MM.1S (cell line): ENCODE data around the gene VAMP3.

Experiments used
- DNase-seq: peaks from one replicate; pipeline ENCODE4 v3.0.0-alpha.2; 2015
- H2AFZ ChIP-seq: fragments of 300-600 bp; sonication (generic); 2 replicates; pipeline ENCODE4 v1.6.0; 2016; ENCODE audit warnings: antibody characterized with exemption, low read length
- H3F3A ChIP-seq: fragments of 300-600 bp; sonication (generic); 2 replicates; pipeline ENCODE4 v1.6.1; 2016; ENCODE audit warnings: mild to moderate bottlenecking, antibody characterized with exemption, low read length, moderate library complexity, mixed read lengths; ENCODE audit not compliant: insufficient read depth
- H3K27ac ChIP-seq: fragments of 300-600 bp; sonication (generic); 2 replicates; pipeline ENCODE4 v1.5.1; 2016; ENCODE audit warnings: mild to moderate bottlenecking, low read length
- H3K27me3 ChIP-seq: fragments of 300-600 bp; sonication (generic); replicated peaks from 2 replicates; pipeline ENCODE4 v1.6.0; 2016; ENCODE audit warnings: low read length; ENCODE audit not compliant: insufficient read depth
- H3K36me3 ChIP-seq: fragments of 300-600 bp; sonication (generic); replicated peaks from 2 replicates; pipeline ENCODE4 v1.6.1; 2016; ENCODE audit warnings: mild to moderate bottlenecking, low read length, mixed read lengths; ENCODE audit not compliant: insufficient read depth
- H3K4me1 ChIP-seq: fragments of 300-600 bp; sonication (generic); 2 replicates; pipeline ENCODE4 v1.6.1; 2016; ENCODE audit warnings: low read length, mixed read lengths
- H3K4me2 ChIP-seq: fragments of 300-600 bp; sonication (generic); 2 replicates; pipeline ENCODE4 v1.6.0; 2016; ENCODE audit warnings: low read depth, low read length
- H3K4me3 ChIP-seq: fragments of 300-600 bp; sonication (generic); 2 replicates; pipeline ENCODE4 v1.5.1; 2016; ENCODE audit warnings: low read length, mixed read lengths
- H3K79me2 ChIP-seq: fragments of 300-600 bp; sonication (generic); 2 replicates; pipeline ENCODE4 v1.6.1; 2016; ENCODE audit warnings: mixed run types, low read length, mixed read lengths
- H3K9ac ChIP-seq: fragments of 300-600 bp; sonication (generic); 2 replicates; pipeline ENCODE4 v1.6.1; 2016; ENCODE audit warnings: low read length, mixed read lengths
- H3K9me2 ChIP-seq: fragments of 300-600 bp; sonication (generic); replicated peaks from 2 replicates; pipeline ENCODE4 v1.6.1; 2016; ENCODE audit warnings: mild to moderate bottlenecking, low read length, mixed read lengths; ENCODE audit not compliant: insufficient read depth
- H3K9me3 ChIP-seq: fragments of 300-600 bp; sonication (generic); replicated peaks from 2 replicates; pipeline ENCODE4 v1.6.1; 2016; ENCODE audit warnings: mild to moderate bottlenecking, low read length, mixed read lengths; ENCODE audit not compliant: insufficient read depth
- H4K20me1 ChIP-seq: fragments of 300-600 bp; sonication (generic); 2 replicates; pipeline ENCODE4 v1.6.1; 2016; ENCODE audit warnings: mild to moderate bottlenecking, low read length, moderate library complexity, mixed read lengths; ENCODE audit not compliant: insufficient read depth
- CTCF ChIP-seq: fragments of 300-600 bp; sonication (generic); IDR thresholded peaks from 2 replicates; pipeline ENCODE4 v1.5.1; 2016; ENCODE audit warnings: antibody characterized with exemption, low read length, mixed read lengths
- EZH2 ChIP-seq: fragments of 300-600 bp; sonication (generic); optimal IDR thresholded peaks from 2 replicates; pipeline ENCODE3; 2017; ENCODE audit warnings: low read depth, mild to moderate bottlenecking, antibody characterized with exemption, low read length, mixed read lengths
- EZH2phosphoT487 ChIP-seq: fragments of 300-600 bp; sonication (generic); IDR thresholded peaks from 2 replicates; pipeline ENCODE4 v1.6.1; 2018; ENCODE audit warnings: antibody characterized with exemption, low read length

Gene VAMP3

DNA sequence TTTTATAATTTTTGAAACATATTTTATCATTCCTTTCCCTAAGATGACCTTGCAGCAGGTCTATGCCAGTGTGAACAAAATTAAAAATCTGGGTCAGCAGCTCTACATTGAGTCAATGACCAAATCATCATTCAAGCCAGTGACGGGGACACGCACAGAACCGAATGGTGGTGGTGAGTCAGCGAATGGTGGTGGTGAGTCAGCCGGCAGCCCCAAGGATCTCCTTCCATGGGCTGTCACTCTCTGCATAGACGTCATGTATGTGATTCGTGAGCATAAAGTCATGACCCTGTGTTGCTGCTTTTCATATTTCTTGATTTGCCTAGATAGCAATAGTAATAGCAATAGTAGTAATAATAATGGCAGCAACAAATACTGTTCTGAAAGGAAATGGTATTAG lies 39.3 kb downstream of the VAMP3 start:
- no peak overlapping the region for H3K4me3 ChIP-seq
- no peak overlapping the region for H3K27ac ChIP-seq
- DNase-seq = no peak
- H3K9ac ChIP-seq = no peak overlapping the region
- H3K4me2 ChIP-seq = no peak overlapping the region
- no peaks in the 10 kb centered on the region for H4K20me1 ChIP-seq
- H3K27me3 ChIP-seq = 0 out of 2 replicates have a peak, but pooled peaks cover 3% of the 10 kb centered on the region
- H3F3A ChIP-seq = no peaks in the 10 kb centered on the region
- H3K9me2 ChIP-seq = no peaks in the 10 kb centered on the region
- H2AFZ ChIP-seq = no peak overlapping the region
- H3K36me3 ChIP-seq = no peaks in the 10 kb centered on the region
- no peaks in the 10 kb centered on the region for H3K4me1 ChIP-seq
- no peaks in the 10 kb centered on the region for H3K9me3 ChIP-seq
- TF ChIP-seq EZH2phosphoT487 = no peak
- TF ChIP-seq EZH2 = no peak
- no peak for TF ChIP-seq CTCF
- no peaks in the 10 kb centered on the region for H3K79me2 ChIP-seq

DNA sequence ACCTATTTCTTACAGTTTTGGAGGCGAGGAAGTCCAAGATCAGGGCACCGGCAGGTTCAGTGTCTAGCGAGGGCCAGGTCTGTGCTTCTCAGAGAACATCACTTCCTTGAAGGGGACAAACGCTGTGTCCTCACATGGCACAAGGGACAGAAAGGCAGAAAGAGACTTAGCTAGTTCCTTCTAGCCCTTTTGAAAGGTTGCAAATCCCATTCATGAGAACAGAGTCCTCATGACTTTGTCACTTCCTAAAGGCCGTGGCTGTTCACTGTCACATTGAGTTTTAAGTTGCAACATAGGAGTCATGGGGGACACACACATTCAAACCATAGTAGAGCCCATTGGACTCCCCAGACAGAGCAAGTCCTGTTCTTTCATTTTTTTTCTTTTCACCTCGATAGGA lies 40.4 kb downstream of the VAMP3 start:
- H3K27me3 ChIP-seq = 0 out of 2 replicates have a peak, but pooled peaks cover 3% of the 10 kb centered on the region
- DNase-seq = no peak
- no peaks in the 10 kb centered on the region for H4K20me1 ChIP-seq
- no peaks in the 10 kb centered on the region for H3K9me3 ChIP-seq
- H3F3A ChIP-seq = no peaks in the 10 kb centered on the region
- H3K9ac ChIP-seq = no peak overlapping the region
- TF ChIP-seq EZH2phosphoT487 (no peak), CTCF (no peak), EZH2 (no peak)
- no peaks in the 10 kb centered on the region for H3K79me2 ChIP-seq
- H3K9me2 ChIP-seq = no peaks in the 10 kb centered on the region
- H2AFZ ChIP-seq = no peak overlapping the region
- no peak overlapping the region for H3K4me3 ChIP-seq
- no peaks in the 10 kb centered on the region for H3K36me3 ChIP-seq
- no peak overlapping the region for H3K27ac ChIP-seq
- H3K4me1 ChIP-seq = no peaks in the 10 kb centered on the region
- no peak overlapping the region for H3K4me2 ChIP-seq

- no peak overlapping the region for H3K27ac ChIP-seq
- no peak overlapping the region for H3K4me2 ChIP-seq
- H3K9me2 ChIP-seq = no peaks in the 10 kb centered on the region
- H4K20me1 ChIP-seq = no peaks in the 10 kb centered on the region
- no peak overlapping the region for H3K9ac ChIP-seq
- no peaks in the 10 kb centered on the region for H3K79me2 ChIP-seq
- H3K4me1 ChIP-seq = no peaks in the 10 kb centered on the region
- no peak for DNase-seq
- H3F3A ChIP-seq = no peaks in the 10 kb centered on the region
- H3K4me3 ChIP-seq = no peak overlapping the region
- H3K27me3 ChIP-seq = peaks cover 3% of the 10 kb centered on the region; the same call in 1 of the 2 replicates
- no peak overlapping the region for H2AFZ ChIP-seq
- H3K36me3 ChIP-seq = no peaks in the 10 kb centered on the region
- TF ChIP-seq CTCF = no peak
- TF ChIP-seq EZH2phosphoT487 = no peak
- TF ChIP-seq EZH2 = no peak
- H3K9me3 ChIP-seq = no peaks in the 10 kb centered on the region
These were observed 42.7 kb downstream of the VAMP3 start for GRCh38 chr1:7813677-7814373.
